ELF-1 (cell line): ENCODE results near the gene SND1.
A peak's percentile ranks its signal among the peaks of the same experiment; 100 is the strongest.

Experiments used
- DNase-seq: peaks from one replicate; pipeline ENCODE4 v3.0.0-alpha.2; 2016; ENCODE audit warnings: low read depth, low spot score

The SND1 gene

GRCh38 chr7:127683776-127684681, 32.0 kb downstream of the SND1 start:
- peak; percentile 14 for DNase-seq

DNA sequence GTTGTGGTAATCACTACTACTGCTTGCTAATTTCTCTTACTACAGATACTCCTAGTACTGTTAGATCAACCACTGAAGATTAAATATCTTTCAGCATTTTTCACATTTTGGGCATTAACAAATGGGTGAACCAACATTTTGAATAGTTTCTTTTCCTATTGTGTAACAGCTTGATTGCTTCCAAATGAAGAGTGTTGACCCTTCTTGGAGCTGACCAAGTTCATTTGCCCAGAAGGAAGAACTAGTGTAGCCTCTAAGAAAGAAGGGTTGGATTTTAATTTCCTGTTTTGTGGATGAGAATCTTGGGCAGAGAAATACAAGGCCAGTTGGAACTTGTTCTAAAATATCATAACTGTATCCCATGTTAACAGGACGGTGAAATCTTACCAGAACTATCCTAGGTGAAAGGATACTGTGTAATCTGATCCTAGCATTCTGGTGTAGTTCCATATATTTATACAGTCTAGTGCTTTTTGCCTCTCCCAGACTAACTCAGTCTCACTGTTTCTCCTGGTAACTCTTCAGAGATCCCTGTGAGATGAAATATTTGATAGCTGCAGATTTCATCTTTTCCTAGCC, 37.3 kb downstream of the SND1 start:
- no peak for DNase-seq

DNA sequence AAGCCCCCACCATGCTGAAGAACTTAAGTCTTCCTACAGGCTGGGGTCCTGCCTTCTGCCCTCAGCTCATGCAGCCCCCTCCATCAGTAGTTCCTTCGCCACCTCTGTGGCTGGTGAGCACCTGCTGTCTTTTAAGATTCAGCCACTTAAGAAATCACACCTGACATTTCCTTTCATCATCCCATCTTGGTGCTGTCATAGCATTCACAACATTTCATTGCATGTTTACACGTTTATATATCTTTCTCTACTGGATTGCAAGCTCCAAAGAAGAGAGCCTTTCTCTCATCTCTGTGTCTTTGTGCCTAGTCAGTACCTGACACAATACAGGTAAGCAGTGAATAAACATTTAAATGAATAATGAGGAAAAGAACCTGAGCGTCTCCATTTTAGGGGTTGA, 38.3 kb downstream of the SND1 start:
- DNase-seq = no peak

DNA sequence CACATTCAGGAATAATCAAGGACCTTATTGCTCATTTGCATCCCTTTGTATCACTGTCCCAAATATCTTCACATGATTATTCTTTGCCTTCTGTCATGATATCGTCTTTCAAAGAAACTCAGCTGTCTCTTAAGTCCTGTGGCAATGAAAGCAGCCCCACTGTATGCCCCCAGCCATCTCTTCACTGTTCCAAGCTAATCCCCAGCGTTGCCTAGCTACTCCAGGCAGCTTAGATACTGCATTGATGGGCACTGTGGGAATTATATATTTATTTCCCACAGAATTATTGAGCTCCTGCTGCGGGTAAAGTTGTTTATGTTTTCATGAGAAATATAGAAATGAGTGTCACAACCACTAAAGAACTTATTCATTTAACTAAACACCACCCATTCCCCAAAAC, 38.8 kb downstream of the SND1 start:
- no peak for DNase-seq

DNA sequence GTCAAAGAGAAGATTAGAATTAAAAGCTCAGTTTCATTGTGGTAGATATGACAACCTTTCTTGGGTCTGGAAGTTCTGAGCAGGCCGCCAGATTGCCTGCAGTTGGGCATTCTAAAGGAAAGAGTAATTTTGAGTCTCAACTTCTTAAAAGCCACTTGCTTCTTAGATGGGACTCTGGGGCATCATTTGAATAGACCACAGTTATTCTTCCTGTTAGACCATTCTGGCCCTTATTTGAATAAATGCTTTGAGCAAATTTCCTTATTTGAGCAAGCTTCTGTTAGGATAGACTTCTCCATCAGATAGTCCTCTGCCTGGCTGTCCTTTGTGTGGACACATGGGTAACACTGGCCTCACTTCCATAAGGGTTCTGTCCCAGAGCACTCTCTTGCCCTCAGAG, 40.2 kb downstream of the SND1 start:
- DNase-seq = no peak

DNA sequence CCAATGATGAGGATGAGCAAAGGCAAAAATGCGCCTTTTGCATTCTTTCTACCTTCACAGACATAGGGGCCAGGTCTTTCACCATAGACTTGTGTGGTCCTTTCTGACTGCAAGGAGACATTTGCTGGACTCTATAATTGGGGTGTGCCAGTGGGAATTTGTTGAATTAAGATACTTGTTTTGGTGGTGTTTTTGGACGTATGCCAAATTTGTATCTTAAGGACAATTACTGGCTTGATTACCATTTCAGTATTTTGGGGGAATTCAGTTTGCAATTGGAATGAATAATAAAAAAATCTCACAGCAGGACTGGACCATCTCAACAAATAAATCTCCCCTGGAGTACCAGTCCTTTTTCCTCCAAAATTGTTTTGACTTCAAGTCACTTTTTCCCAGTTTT, 47.9 kb downstream of the SND1 start:
- no peak for DNase-seq

DNA sequence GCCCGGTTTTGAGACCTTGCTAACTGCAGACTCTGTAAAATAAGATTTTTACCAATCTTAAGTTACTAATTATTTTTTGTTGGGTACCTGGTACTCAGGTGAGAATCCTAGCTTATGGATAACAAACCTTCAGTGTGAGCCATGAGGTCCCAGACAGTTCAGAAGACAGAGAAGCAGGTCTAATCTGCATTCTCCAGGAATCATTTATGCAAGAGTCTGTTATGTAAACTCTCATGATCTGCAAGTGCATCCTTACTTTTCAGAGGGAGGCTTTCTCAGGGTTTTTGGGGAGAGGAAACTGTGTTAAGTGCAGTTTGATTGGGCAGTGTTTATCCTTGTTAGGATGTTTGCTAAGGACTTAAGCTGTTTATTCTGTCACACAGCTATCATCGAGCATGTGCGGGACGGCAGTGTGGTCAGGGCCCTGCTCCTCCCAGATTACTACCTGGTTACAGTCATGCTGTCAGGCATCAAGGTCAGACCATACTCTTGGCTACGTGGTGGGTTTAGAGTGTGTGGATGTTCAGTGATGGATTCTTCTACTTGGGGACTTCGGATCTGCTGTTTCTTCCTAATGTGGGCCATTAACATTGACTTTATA, 50.2 kb downstream of the SND1 start:
- DNase-seq = no peak

- DNase-seq = no peak
Measured at GRCh38 chr7:127702938-127703337, 50.9 kb downstream of the SND1 start.

DNA sequence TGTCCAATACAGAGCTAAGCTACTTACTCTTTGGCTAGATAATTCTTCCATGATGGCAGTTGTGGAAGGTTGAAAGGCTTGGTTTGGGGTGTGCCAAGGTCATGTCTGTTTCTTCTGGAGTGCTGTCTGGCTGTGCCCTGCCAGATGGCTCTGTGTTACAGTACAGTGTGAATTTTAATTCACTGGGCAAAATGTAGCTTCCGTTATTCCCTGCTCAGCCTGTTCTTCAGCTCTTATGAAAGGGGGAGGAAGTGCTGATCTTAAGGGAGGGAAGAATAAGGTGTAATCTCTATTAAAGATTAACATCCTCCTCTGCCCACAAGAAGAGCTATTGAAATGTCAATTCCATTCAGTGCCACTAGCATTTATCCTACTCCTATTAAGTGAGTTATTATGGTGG, 52.2 kb downstream of the SND1 start:
- no peak for DNase-seq

- DNase-seq = no peak
Measured at GRCh38 chr7:127705461-127705959, 53.5 kb downstream of the SND1 start.

GRCh38 chr7:127706766-127707165, 54.8 kb downstream of the SND1 start:
- no peak for DNase-seq

GRCh38 chr7:127708201-127708600, 56.2 kb downstream of the SND1 start:
- no peak for DNase-seq

GRCh38 chr7:127708788-127709187, 56.8 kb downstream of the SND1 start:
- peak; percentile 67 for DNase-seq

- DNase-seq = no peak
Measured at GRCh38 chr7:127710635-127711034, 58.6 kb downstream of the SND1 start.

- DNase-seq = no peak
Measured at GRCh38 chr7:127711872-127712271, 59.9 kb downstream of the SND1 start.

DNA sequence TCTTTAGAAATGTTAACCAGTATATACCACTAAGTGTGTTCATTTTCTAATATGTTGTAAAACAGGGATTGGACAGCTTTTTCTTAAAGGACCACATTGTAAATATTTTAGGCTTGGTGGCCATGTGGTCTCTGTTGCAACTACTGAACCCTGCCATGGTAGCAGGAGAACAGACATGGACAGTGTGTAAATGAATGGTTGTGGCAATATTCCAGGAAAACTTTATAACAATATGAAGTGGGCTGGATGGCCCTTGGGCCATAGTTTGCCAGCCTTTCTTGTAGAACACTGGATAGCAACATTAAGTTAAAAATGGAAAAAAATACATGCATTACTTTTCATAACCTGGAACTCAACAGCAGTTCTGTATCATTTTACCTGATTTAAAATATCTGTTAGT, 61.0 kb downstream of the SND1 start:
- no peak for DNase-seq

DNA sequence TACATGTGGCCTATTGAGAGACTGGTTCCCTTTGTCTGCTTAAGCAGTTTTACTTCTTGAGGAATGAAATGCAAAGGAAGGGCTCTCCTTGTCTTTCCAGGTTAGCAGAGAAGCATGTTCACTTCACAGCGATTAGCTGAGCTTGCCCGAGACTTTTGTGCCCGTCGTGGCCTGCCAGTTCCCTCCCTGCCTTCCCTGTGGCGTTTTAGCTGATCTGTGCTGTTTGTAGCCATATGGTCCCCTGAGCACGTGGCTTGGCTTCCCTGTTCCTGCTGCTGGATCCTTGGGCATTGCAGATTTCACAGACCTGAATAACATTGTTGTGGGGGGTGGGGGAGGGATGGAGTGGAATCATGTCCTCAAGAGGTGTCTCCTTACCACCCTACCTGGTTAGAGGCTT, 61.8 kb downstream of the SND1 start:
- no peak for DNase-seq

- DNase-seq = no peak
Measured at GRCh38 chr7:127715272-127715671, 63.3 kb downstream of the SND1 start.

DNA sequence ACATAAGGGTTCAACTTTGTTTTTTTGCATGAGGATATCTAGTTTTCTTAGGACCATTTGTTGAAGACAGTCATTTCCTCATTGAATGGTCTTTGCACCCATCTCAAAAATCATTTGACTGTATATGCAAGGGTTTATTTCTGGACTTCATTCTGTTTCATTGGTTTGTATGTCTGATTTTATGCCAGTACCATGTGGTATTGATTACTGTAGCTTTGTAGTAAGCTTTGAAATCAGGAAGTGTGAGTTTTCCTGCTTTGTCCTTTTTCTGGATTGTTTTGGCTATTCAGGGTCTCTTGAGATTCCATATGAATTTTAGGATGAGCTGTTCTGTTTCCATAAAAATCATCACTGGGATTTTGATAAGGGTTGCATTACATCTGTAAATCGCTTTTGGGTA, 63.9 kb downstream of the SND1 start:
- DNase-seq = no peak

DNA sequence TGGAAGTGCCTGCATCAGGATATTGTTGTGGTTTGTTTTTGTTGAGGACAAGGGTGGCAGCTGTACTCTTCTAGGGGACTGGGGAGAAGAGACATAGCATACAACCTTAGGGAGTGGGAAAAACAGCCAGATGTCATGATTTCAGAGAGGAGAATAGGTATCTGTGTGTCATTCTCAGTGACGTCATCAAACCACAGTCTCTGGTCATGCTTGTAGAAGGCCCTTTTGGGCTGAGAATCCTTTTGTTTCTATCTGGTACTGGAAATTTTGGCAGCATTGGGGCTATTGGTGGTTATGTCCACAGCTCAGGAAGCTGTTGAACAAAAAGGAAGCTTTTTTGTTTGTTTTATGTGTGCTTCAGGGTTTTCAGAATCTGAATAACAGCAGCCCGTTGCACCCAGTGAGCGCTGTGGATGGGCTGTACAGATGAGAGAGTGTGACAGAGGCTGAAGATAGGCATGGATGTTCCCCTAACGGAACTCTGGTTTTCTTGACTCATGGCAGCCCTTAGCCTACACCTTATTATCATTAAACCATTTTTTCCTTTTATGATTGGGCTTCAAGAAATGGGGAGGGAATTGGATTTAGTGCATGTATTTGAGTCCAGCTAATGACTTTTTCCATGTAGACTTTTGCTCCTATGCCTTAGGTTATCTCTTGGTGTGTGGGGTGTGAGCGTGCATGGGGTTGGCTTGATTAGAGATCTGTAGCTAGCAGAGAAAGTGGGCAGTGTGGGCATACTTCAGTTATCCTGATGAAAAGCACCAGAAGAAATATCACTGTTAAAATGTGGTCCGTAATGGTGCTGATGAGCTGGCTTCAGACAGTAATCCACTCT, 65.7 kb downstream of the SND1 start:
- no peak for DNase-seq

- DNase-seq = no peak
Measured at GRCh38 chr7:127718340-127718679, 66.3 kb downstream of the SND1 start.

GRCh38 chr7:127726476-127726875, 74.5 kb downstream of the SND1 start:
- peak; percentile 92 for DNase-seq
